ENCODE data around the gene TTC38.
A peak's percentile ranks its signal among the peaks of the same experiment; 100 is the strongest.
"Not testable (repeated sequence)": the region's sequence is repeated elsewhere in the genome, so short reads cannot be mapped to it uniquely, and the experiment has no call there.

The TTC38 gene

DNA sequence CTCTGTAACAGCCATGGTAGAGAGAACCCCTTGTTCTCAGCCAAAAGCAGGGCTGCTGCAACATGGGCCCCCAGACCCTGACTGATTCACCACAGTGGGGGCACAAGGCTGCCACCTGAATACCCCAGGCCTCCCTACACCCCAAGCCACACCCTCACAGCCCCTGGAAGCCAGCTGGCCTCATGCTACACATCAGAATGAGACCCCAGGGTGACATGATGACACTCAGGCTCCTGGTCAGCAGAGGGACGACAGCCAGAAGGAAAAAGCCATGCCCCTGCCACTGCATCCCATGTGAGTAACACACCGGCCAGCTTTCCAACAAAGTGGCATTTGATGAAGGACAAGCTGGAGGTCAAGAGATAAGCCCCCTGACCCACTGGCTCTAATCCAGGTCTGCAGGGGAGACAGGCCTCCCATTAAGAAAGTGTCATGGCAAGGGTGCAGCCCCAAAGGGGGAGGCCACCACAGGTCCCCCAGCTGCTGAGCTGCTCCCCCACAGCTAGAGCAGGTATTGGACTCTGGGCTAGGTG is 20.3 kb upstream of the TTC38 start:
- DNase-seq = no peak

DNA sequence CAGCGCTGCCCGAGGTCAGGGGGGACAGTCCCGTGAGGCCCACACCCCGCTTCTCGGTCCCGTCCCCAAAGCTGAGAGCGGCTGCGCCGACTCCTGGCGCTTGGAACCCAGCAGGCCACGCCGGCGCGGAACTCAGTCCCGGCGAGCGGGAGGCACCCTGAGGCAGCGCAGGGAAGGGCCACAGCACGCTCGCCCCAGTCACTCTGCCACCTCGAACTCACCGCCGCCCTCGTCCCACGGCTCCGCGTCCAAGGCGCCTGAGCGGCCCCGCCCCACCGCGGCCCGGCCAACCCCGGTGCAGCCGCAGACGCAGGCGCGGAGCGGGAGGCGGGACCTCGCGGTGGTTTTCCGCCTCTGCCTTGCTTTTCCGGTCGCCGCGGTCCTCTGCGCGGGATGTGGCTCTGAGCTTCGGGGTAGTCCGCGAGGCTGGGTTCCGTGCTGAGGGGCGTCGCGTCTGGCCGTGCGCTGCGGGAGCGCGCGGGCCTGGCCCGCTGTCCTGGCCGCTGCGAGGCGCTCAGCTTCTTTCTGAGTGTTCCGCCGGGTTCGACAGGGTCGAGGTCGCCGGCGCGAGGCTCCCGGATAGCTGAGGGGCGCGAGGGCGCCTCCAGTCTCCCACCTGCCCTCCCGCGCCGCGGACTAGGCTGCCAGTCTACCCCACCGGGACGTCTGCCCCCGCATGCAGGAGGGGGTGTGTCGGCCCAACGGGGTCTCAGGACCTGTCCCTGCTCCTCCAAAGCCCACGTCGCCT is 17.6 kb upstream of the TTC38 start, which contains the start of gene CDPF1:
Gene CDPF1, minus strand, starts transcription at position 259 of the 748 bp plus-strand sequence. CDS start 2,009 bp downstream, outside the sequence.
- DNase-seq = peak; percentile 20

DNA sequence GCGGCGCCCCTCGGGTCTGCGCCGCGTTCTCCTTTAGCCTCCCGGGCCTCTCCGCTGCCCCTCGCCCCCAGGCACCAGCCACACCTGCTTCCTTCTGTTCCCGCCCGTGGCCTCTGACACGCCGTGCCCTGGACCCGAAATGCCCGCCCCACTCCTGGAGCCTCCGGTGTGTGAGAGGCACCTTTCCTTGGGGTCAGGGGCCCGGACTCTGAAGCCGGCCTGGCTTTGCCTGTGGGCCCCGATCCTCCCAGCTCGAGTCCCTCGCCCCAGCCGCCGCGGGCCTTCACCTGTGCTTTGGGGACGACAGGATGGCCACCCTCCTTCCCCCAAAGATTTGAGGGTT is 17.1 kb upstream of the TTC38 start:
- DNase-seq = no peak

DNA sequence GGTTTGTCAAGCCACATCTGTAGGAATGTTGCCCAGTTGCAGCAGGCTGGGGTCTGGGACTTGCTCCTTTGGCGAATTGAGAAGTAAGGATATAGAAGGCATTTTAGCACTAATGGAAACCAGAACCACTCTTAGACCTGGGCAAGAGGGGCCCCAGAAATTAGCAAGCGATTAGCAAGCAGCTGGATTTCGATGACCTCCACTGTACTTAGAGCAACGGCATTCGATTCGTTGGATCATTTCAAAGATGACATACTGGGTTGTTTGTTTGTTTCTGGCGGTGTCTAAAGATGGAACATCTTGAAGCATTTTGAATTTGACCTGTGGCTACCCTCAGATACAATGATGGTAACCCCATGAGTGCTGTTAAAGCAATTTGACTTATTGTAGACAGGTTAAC is 16.5 kb upstream of the TTC38 start:
- DNase-seq = no peak

DNA sequence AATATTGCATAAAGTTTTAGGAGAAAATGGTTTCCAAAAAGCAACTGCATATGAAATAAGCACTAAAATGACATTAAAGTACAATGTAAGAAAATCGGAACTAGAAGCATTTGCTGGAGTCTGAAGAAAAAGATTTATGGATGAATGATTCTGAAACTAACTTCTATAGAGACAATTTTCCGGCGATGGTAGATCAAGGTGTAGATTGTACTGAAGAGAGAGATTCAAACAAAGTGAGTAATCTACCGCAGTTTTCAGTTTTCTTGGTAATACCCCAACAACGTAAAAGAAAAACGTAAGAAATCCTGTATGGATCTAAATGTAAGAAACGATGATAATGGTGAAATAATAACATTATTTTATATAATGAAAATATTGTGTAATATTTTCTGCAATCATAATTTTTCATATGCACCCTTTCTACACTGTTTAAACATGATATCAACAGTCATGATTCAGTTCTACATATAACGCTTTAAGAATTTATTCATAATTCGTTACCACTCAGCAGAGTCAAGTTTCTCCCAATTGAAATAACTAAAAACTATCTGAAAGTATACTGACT is 15.9 kb upstream of the TTC38 start:
- DNase-seq = no peak

DNA sequence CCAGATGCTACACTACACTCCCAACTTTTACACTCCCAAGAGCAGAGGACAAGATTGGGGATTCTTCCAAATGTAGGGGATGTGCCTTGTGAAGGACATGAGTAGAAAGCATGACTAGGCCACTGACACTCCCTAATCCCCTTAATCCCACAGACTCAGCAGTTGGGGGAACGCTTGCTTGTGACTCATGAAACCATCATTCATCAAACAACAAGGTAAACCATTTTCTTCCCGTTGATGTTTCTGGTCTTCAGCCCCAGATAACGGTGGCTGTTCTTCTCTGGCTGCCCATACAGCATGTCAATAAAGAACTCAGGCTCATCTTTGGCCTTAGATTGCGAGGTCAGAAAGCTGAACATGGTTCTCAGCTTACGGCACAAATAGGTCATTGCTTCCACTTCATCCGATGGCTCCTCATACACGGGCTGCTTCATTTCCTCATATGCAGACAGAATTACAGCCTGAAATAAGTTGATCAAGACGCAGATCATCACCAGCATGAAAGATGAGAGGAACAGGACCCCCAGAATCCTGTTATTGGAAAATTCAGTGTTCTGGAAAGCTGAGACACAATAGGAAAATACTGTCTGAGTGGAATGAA is 11.3 kb upstream of the TTC38 start:
- no peak for DNase-seq

DNA sequence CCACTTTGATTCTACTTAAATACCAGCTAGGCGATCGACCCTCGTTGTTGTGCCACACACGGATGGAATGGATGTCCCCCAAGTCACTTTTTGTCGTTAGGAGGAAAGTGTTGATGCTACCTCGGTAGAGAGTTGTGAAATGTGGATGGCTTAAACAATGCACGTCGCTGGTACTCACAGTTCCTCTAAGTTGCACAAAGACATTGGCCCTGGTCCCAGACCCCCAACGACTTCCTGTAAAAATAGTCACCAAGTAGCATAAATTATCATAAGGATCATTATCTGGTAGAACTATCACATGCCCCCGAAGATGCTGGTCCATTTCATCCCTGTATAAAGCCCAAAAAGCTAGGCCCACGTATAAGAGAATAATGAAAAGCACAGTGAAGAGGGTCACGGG is 8.4 kb upstream of the TTC38 start:
- no peak for DNase-seq

DNA sequence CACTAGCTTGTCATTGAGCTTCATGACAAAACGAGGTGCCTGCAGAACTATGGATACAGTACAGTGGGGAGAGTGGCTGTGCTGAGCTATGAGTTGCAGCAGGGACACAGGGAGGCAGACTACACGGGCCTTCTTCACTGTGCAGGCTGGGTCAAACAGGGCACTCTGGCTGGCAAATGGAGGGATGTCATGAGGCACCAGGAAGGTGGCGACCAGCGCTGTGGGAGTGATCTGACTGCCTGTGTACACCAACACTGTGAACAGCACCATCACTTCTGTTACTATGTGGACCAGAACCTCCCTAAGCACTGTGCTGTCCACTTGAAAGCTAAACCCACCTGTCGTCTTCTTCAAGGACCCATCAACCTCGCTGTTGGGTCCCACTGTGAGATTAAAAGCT is 7.8 kb upstream of the TTC38 start:
- DNase-seq = no peak

DNA sequence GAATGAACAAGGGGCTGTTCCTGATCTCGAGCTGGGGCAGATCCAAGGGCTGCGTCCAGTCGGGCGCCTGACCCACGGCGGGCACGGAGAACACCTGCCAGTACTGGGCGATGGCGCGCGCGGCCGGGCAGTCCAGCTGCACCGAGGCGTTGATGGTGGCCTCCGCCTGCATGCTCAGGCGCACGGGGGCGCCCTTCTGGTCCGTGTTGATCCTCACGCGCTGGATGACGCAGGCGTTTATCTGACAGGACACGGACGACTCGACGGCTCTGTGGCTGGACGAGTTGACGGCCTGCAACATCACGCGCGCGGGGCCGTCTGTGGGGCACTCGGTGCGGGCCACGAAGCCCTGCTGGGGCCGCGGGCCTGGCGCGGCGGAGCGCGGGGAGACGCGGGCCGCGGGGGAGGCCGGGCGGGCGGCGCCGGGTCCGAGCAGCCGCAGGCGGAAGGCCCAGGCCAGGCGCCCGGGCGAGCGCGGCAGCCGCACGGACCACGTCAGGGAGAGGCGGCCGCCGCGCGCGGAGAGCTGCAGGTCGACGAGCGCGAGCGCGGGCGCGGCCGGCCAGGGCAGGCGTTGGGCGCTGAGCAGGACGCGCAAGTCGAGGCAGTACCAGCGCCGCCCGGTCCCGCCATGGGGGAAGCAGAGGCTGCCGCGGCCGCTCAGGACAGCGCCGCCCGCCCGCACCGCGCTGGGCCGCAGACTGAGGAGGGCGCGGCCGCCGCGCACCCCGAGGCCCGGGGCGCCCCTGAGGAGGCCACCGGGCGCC is 5.2 kb upstream of the TTC38 start:
- no peak for DNase-seq

DNA sequence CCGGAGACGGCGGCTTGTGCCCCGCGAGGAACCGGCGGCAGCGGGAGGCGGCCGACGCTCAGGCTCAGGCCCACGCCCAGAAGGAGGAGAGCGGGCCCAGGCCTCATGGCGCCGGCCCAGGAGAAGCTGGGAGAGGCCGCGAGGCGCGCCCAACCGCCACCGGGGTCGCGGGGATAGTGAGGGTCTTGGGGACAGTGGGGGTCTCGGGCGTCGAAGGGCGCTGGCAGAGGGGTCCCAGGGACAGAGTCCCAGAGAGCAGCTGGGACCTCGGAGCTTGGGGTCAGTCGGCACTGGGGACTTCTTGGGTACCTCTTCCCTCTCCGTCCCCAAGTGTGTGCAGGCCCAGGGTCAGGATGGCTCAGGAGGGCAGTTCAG is 4.6 kb upstream of the TTC38 start, which contains the start of gene PKDREJ:
Gene PKDREJ, minus strand, starts transcription at position 128 of the 375 bp plus-strand sequence. Its CDS starts 21 bp downstream, at position 107.
- no peak for DNase-seq

DNA sequence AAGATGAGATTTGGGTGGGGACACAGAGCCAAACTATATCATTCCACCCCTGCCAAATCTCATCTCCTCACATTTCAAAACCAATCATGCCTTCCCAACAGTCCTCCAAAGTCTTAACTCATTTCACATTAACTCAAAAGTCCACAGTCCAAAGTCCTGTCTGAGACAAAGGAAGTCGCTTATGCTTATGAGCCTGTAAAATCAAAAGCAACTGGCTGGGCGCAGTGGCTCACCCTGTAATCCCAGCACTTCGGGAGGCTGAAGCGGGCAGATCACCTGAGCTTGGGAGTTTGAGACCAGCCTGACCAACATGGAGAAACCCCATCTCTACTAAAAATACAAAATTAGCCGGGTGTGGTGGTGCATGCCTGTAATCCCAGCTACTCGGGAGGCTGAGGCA is 3.3 kb upstream of the TTC38 start:
- DNase-seq = not testable (repeated sequence)

DNA sequence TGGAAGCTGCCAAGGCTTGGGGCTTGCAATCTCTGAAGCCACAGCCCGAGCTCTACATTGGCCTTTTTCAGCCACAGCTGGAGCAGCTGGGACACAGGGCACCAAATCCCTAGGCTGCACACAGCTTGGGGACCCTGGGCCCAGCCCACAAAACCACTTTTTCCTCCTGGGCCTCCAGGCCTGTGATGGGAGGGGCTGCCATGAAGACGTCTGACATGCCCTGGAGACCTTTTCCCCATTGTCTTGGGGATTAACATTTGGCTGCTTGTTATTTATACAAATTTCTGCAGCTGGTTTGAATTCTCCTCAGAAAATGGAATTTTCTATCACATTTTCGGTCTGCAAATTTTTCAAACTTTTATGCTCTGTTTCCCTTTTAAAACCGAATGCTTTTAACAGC is 2.2 kb upstream of the TTC38 start:
- not testable (repeated sequence) for DNase-seq

DNA sequence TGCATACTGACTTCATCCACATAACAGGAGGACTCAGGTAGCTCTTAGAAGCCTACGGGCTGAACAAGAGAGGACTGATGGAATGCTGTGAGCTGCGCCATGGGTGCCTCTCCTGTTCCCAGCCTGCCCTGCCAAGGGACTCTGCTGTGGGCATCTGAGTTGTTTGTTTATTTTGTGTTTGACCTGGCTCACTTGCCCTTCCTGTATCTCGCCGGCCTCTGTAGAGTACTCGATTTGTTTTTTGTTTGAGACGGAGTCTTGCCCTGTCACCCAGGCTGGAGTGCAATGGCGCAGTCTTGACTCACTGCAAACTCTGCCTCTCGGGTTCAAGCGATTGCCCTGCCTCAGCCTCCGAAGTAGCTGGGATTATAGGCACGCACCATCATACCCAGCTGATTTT is 1.8 kb downstream of the TTC38 start:
- no peak for DNase-seq

DNA sequence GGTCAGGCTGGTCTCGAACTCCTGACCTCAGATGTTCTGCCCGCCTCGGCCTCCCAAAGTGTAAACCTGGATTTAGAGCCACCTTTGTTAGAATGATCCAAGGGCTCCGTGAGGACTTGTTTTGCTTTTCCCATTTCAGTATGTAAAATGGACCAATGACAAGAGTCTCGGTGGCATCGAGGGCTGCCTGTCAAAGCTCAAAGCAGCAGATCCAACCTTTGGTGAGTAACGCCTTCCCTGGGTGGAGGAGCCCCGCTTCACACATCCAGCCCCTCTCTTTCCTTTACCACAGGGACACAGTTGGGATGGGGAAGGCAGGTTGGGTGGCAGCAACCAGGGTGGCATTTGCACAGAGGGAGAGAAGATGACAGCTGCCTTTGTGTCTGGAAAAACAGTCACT is 4.4 kb downstream of the TTC38 start:
- DNase-seq = no peak

DNA sequence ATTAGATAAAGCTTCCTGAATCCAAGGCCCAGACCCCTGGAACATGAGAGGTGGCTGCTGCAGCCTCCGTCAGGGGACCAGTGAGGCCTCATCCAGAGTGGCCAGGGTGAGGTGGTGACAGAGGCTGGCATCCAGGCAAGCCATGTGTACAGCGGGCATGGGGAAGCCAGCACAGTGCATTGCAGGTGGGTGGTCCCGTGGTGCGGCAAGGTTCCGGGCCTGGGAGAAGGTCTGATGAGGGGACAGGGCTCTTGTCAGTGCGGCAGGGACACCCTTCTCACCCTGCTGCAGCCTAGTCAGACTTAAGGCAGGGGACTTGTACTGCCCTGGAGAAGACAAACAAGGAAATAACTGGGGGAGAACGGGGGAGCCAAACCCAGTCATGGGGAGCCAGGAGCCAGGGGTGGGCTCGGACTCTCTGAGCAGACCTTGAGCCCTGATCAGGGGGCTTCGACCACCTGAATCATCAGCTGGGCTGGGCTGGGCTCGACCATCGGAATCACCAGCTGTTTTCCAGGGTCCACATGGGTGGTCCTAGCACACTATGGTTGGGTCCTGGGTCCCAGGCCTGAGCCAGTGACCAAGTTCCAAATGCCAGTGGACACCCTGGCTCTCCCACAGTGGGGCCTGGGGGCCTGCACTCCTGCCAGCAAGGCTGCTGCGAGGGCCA is 5.1 kb downstream of the TTC38 start:
- DNase-seq = no peak

DNA sequence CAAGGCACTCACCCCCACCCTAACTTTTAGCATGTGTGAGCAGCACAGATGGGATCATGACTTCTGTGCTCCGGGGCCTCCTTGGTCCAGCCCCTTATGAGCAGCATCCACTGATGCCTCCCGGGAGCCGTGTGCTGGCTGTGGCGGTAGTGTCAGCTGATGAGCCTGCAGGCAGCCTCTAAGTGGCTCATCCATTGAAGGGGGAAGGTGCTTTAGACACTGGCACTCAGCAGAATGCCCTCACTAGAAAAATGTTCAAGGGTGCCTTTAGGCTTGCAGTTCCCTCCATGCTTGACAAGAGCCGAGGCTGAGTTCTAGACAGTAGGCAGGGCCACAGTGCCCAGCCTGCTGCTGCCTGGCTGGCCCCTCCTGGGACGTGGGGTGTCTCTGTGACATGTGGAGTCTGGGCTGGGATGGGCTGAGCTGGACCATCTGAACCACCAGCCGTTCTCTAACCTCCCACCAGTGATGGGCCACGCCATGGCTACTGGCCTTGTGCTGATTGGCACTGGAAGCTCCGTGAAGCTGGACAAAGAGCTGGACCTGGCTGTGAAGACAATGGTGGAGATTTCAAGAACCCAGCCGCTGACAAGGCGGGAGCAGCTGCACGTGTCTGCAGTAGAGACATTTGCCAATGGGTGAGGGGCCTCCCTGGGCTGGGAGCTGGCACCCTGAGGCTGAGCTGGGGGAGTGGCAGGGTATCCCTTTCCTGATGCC is 5.8 kb downstream of the TTC38 start:
- no peak for DNase-seq

DNA sequence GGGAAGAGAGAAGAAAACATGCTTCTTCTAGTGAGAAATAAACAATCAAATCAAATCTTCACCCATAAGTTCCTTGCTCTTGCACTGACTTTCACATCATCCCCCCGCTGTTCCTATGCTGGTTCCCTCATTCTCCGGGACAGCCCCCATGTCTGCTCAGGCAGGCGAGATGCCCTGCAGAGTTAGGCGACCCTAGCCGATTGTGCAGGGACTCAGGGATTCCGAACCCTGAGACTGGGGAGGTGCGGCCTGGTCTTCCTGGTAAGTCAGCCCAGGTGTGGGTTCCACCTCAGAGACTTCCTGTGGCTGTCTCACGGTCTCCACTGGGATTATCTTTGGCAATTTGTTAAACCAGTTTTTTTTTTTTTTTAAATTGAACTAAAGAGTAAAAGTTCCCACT is 6.6 kb downstream of the TTC38 start:
- no peak for DNase-seq

DNA sequence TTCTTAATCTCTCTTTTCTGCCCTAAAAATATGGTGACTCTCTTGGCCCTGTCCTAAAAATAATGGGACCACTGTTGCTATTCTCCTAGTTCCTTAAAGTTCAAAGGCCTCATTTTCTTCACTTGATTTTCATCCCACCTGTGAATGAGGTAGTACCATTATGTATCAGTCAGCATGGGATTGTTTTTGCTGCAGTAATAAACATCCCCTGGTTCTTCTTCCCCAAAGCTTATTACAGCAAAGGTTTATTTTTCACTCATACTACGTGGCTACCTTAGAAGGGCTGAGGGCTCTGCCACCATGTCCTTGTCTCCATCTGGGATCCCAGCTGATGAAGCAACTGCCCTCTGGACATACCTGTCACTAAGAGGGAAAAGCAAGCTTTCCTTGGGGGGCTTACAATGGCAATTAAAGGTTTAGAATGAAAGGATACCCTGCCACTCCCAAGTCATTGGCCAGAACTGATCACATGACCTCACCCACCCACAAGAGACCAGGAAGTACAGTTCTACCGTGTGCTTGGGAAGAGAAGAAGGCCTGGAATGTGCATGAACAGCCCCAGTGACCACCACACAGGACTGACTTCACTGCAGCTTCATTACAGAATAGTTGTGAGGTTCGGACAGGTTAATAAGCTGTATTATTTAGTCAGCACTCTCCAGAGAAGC is 7.8 kb downstream of the TTC38 start:
- DNase-seq = no peak

DNA sequence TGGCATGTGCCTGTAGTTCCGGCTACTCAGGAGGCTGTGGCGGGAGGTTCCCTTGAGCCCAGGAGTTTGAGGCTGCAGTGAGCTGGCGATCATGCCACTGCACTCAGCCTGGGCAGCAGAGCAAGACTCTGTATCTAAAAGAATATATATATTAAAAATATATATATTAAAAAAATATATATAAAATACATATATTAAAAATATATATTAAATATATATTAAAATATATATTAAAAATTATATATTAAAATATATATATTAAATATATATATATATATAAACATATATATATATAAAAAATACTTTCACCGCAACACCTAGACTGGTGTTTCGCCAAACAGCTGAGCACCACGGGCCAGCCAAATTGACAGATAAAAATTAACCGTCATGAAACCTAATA is 8.8 kb downstream of the TTC38 start:
- no peak for DNase-seq

DNA sequence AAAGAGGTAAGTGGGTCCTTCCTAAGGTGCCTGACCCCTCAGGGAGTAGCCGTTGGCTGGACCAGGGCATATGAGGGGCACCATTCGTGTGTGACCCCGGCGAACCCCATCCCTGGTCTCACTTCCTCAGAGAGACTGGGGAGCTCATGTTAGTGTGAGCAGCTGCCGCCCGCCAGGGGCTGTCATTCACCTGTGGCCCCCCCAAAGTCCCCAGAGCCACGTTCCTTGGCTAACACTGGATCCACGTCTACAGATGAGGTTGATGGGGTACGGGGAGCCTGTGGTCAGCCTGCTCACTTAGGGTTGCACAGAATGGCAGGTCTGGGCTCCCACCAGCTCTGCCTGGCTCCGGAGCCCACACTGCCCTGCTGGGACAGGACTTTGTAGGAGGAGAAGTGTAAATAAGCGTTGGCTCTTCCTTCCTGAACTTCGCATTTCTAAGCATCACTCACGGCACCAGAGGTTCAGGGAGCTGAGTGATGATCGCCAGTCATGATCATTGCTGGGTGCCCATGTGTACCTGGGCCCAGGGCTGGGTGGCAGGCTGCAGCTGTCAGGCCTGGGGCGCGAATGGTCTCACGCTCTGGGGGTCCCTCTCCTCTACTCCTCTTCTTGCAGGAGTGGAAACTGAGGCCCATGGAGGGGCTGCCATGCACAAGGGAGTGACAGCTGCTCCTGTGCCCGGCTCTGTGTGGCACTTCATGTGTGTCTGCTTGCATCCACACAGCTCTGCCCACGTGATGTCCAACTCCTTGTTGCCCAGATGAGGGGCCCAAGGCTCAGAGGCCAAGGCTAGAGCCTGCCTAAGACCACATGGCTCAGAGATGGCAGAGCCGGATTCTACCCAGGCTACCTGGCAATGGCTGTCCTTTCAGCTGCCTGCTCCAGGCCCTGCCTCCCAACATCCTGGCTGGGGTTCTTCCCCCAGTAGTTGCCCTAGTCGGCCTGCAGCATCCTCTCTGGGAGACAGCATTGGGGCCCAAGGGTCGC is 11.1 kb downstream of the TTC38 start:
- DNase-seq = no peak
